ENCODE data around the gene CANT1. TPM values are rescaled to one million over a fixed set of nuclear protein-coding genes. Genes with fewer than 3 reads are reported as not detected.

The CANT1 gene
- total RNA-seq, 1 donor from 2014 or later = 66.3 TPM

- no peak for TF ChIP-seq CTCF (IDR thresholded peaks at IDR 0.05; ENCODE audit: unreplicated experiment)
- Mint-ChIP-seq H3K4me3 (ENCODE audit: low read depth) (no peak overlapping the region), H3K27ac (no peak overlapping the region), H3K4me1 (ENCODE audit: low read depth) (peaks cover 29% of the 10 kb centered on the region), H3K27me3 (peaks cover 28% of the 10 kb centered on the region), H3K36me3 (ENCODE audit: insufficient read depth) (peaks cover 2% of the 10 kb centered on the region), H3K9me3 (ENCODE audit: low read depth) (peaks cover 13% of the 10 kb centered on the region)
- DNase-seq (ENCODE audit: low spot score, unreplicated experiment) = no peak
Observed at GRCh38 chr17:79018370-79018695, 8.8 kb upstream of the CANT1 start.

GRCh38 chr17:79017546-79018369 is 8.2 kb upstream of the CANT1 start:
- TF ChIP-seq CTCF (IDR thresholded peaks at IDR 0.05; ENCODE audit: unreplicated experiment) = no peak
- peaks cover 19% of the 10 kb centered on the region for H3K9me3 Mint-ChIP-seq (ENCODE audit: low read depth)
- H3K27me3 Mint-ChIP-seq = peaks cover 23% of the 10 kb centered on the region
- H3K27ac Mint-ChIP-seq = peak overlapping the region; percentile 52
- peaks cover 2% of the 10 kb centered on the region for H3K36me3 Mint-ChIP-seq (ENCODE audit: insufficient read depth)
- peaks cover 29% of the 10 kb centered on the region for H3K4me1 Mint-ChIP-seq (ENCODE audit: low read depth)
- DNase-seq (ENCODE audit: low spot score, unreplicated experiment) = no peak
- H3K4me3 Mint-ChIP-seq (ENCODE audit: low read depth) = peak overlapping the region; percentile 6

GRCh38 chr17:79014158-79014758 is 4.7 kb upstream of the CANT1 start:
- no peak overlapping the region for H3K4me3 Mint-ChIP-seq (ENCODE audit: low read depth)
- no peak overlapping the region for H3K27ac Mint-ChIP-seq
- no peak for TF ChIP-seq CTCF (IDR thresholded peaks at IDR 0.05; ENCODE audit: unreplicated experiment)
- peaks cover 26% of the 10 kb centered on the region for H3K4me1 Mint-ChIP-seq (ENCODE audit: low read depth)
- peaks cover 20% of the 10 kb centered on the region for H3K9me3 Mint-ChIP-seq (ENCODE audit: low read depth)
- no peaks in the 10 kb centered on the region for H3K27me3 Mint-ChIP-seq
- no peak for DNase-seq (ENCODE audit: low spot score, unreplicated experiment)
- peaks cover 2% of the 10 kb centered on the region for H3K36me3 Mint-ChIP-seq (ENCODE audit: insufficient read depth)

- TF ChIP-seq CTCF (IDR thresholded peaks at IDR 0.05; ENCODE audit: unreplicated experiment) = no peak
- Mint-ChIP-seq H3K27me3 (no peaks in the 10 kb centered on the region), H3K36me3 (ENCODE audit: insufficient read depth) (peaks cover 2% of the 10 kb centered on the region), H3K4me1 (ENCODE audit: low read depth) (peaks cover 24% of the 10 kb centered on the region), H3K9me3 (ENCODE audit: low read depth) (peaks cover 20% of the 10 kb centered on the region), H3K4me3 (ENCODE audit: low read depth) (no peak overlapping the region), H3K27ac (no peak overlapping the region)
- DNase-seq (ENCODE audit: low spot score, unreplicated experiment) = no peak
Observed at GRCh38 chr17:79012563-79013134, 3.1 kb upstream of the CANT1 start.

GRCh38 chr17:79011451-79012147 is 2.0 kb upstream of the CANT1 start:
- Mint-ChIP-seq H3K4me1 (ENCODE audit: low read depth) (peaks cover 16% of the 10 kb centered on the region), H3K9me3 (ENCODE audit: low read depth) (peaks cover 12% of the 10 kb centered on the region), H3K36me3 (ENCODE audit: insufficient read depth) (peaks cover 2% of the 10 kb centered on the region), H3K4me3 (ENCODE audit: low read depth) (no peak overlapping the region), H3K27me3 (no peaks in the 10 kb centered on the region), H3K27ac (no peak overlapping the region)
- no peak for DNase-seq (ENCODE audit: low spot score, unreplicated experiment)
- no peak for TF ChIP-seq CTCF (IDR thresholded peaks at IDR 0.05; ENCODE audit: unreplicated experiment)

All from progenitor cell of endocrine pancreas (in vitro differentiated cells).